Activated CD4-positive, CD25-positive, alpha-beta regulatory T cell treated with anti-CD3 and anti-CD28 coated beads, Interleukin-2, amount 50 U/mL, for 16 hours (primary cell): ENCODE results near the gene QDPR.
A peak's percentile ranks its signal among the peaks of the same experiment; 100 is the strongest.
"Not testable (repeated sequence)": the region's sequence is repeated elsewhere in the genome, so short reads cannot be mapped to it uniquely, and the experiment has no call there.

Source experiments
- DNase-seq: peaks from one replicate; pipeline ENCODE4 v3.0.0-alpha.2; 2020; ENCODE audit warnings: low read depth, low spot score

Gene QDPR

GRCh38 chr4:17492058-17492741 is 19.7 kb downstream of the QDPR start:
- no peak for DNase-seq

GRCh38 chr4:17491196-17491595 is 20.7 kb downstream of the QDPR start:
- DNase-seq, result no peak

GRCh38 chr4:17490575-17491059 is 21.3 kb downstream of the QDPR start:
- no peak for DNase-seq

GRCh38 chr4:17489721-17490120 is 22.2 kb downstream of the QDPR start:
- DNase-seq, result no peak

- no peak for DNase-seq
Observed at GRCh38 chr4:17489123-17489522, 22.8 kb downstream of the QDPR start.

GRCh38 chr4:17482716-17483115 is 29.2 kb downstream of the QDPR start:
- DNase-seq, result no peak

GRCh38 chr4:17480955-17481354 is 30.9 kb downstream of the QDPR start:
- DNase-seq, result no peak

GRCh38 chr4:17480210-17480927 is 31.5 kb downstream of the QDPR start:
- DNase-seq, result no peak

- no peak for DNase-seq
Observed at GRCh38 chr4:17477774-17478472, 34.0 kb downstream of the QDPR start.

GRCh38 chr4:17476853-17477252 is 35.0 kb downstream of the QDPR start:
- DNase-seq, result no peak

GRCh38 chr4:17475481-17475880 is 36.4 kb downstream of the QDPR start:
- no peak for DNase-seq

- DNase-seq, result no peak
Observed at GRCh38 chr4:17469931-17470674, 41.8 kb downstream of the QDPR start.

- DNase-seq, result no peak
Observed at GRCh38 chr4:17468619-17469221, 43.2 kb downstream of the QDPR start.

GRCh38 chr4:17463606-17464005 is 48.3 kb downstream of the QDPR start:
- no peak for DNase-seq

GRCh38 chr4:17450269-17450804 is 61.6 kb downstream of the QDPR start:
- DNase-seq, result no peak

- no peak for DNase-seq
Observed at GRCh38 chr4:17448689-17449088, 63.2 kb downstream of the QDPR start.

GRCh38 chr4:17447675-17448298 is 64.1 kb downstream of the QDPR start:
- peak; percentile 16 for DNase-seq

GRCh38 chr4:17447056-17447455 is 64.8 kb downstream of the QDPR start:
- DNase-seq, result no peak

GRCh38 chr4:17442477-17442876 is 69.4 kb downstream of the QDPR start:
- DNase-seq, result not testable (repeated sequence)

- no peak for DNase-seq
Observed at GRCh38 chr4:17437396-17437795, 74.5 kb downstream of the QDPR start.

- no peak for DNase-seq
Observed at GRCh38 chr4:17436750-17437090, 75.2 kb downstream of the QDPR start.
